GM21447 (cell line): ENCODE results near the gene XPO1.
"Not testable (repeated sequence)": the region's sequence is repeated elsewhere in the genome, so short reads cannot be mapped to it uniquely, and the experiment has no call there.

ENCODE experiments used
- ATAC-seq: cut with Tn5 transposase; IDR thresholded peaks from one replicate; pipeline ENCODE4 v1.9.1; 2021; ENCODE audit not compliant: unreplicated experiment

The XPO1 gene

DNA sequence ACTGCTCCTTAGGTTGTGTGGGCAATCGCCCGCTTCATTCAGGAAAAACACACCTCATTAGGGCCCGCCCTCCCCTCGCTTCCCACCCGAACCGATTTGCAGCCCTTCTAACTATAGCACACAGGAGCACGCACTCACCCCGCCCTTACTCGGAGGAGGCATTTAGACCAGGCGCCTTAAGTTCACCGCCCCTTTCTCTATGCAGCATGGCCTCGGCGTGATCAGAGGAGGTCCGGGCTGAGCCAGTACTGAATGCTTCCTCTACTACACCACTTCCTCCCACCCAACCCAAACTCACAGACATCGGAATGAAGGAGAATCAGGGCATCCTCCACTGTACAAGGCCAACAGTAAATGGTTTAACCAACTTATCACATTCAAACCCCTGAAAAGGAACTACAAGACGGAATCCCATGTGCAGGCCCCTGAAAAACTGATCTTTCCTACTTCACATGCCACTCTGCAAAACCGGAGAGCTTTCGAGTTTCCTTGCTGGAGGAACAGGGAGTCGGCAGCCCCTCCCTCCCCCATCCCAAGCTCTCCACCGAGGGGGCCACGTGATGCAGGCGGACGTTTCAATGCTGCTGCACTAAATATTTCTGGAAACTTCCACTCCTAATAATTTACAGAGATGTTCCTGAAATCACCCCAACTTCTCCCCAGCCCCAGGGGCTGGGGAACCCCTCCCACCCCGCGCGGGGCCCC, 1.4 kb downstream of the XPO1 start:
- peak; percentile 67 for ATAC-seq

DNA sequence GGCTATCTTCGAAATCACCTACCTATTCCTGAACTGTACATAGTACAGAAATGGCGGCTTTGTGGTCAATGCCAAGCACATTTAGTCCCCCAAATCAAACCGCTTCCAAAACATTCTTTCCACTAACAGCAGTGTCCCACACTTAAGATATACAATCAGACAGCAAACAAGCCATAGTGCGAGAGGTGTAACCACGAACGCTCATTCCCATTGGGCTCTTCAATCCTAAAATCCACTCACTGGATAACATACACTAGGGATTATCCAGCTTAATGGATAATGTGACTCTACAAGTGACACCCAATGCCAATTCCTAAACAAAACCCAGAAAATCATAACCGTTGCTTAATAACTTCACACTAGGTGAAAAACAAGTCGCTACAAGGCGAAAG, 2.0 kb downstream of the XPO1 start:
- ATAC-seq: no peak

DNA sequence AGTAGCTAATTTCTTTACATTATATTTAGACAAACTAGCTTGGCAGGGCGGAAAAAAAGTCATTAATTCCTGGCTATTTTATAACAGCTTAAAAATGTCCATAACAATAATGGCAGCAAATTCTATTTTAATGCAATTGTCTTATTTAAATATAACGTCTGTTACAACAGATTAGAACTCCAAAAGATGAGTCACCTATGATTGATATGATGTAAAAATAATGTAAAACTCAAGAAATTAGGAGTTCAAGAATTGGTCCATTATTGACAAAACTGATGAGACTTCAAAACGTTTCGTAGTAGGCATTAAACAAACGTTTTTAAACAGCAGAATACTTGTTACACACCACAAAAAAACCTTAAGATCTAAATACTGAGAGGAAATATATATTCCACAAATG, 2.7 kb downstream of the XPO1 start:
- no peak for ATAC-seq

DNA sequence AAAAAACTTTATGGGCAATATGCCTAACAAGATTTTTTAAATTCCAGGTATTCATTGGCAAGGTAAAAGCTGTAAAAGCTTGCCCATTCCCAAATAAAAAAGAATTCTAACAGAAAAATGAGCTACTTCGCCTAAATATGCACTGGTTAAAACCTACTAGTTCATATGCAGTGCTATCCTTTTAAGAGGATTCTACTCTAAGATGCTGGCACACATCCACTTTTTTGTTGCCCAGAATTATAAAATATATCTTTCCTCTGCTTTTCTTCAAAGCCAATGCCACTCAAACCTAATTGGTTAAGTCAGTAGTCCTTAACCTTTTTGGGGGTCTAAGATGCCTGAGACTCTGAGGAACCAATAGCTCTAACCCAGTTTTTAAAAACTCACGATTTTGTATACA, 3.2 kb downstream of the XPO1 start:
- no peak for ATAC-seq

DNA sequence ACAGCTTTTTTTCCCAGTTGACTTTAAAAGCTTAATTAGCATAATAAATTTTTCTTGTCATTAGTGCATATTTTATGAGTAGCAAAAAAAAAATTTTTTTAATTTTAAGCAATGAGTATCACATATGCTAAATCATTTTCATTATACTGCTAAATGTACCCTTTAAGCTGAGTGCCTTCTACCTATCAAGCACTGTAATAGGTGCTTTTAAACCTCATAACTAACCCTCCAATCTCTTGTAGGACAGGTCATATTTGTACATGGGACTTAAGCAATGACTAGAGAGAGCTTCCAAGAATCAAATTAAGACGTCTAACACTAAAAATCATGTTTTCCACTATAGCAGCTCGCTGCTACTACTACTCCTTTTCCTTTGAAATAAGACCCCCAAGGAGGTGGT, 7.4 kb downstream of the XPO1 start:
- ATAC-seq: no peak

DNA sequence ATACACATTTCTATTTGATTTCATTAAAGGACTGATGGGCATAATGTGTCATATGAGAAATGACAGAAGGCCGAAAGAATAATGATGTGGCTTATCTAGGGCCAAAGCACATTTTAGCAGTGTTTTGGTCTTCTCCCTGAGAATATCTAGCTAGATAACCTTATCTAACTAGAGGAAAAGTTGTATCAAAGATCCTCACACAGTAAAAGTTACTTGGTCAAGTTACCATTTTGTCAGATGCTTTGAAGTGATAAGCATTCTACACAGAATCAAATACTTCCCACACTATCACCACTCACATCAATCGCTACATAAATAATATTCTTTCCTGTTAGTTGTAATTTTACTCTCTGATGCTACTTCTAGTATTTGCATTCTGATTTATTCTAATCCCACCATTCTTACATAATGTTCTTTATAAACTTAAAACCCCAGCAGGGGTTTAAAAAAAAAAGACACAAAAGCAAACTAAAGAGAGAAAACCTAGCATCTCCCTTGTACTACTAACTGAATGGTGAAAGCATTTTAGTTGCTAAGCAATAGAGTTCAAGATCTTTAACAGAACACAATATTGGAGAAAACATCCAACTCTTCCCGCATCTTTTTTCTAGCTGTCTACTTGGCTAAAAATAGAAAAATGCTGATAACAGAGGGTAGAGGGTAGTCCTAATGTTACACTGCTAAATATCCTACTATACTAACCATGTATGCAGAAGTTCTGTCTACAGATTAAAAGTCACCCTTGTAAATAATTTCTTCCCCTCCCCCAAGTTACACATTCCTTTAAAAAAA, 8.0 kb downstream of the XPO1 start:
- no peak for ATAC-seq

DNA sequence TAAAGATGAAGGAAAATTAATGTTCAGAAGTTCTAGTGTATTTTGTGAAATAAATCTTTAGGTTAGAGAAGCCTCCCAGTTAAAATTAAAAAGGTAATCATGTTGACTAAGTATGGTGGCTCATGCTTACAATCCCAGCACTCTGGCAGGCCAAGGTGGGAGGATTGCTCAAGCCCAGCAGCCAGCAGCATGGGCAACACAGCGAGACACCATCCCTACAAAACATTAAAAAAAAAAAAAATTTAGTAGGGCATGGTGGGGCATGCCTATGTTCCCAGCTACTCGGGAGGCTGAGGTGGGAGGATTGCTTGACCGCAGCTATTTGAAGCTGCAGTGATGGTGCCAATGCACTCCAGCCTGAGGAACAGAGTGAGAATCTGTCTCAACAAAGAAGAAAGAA, 17.9 kb downstream of the XPO1 start:
- ATAC-seq: no peak

DNA sequence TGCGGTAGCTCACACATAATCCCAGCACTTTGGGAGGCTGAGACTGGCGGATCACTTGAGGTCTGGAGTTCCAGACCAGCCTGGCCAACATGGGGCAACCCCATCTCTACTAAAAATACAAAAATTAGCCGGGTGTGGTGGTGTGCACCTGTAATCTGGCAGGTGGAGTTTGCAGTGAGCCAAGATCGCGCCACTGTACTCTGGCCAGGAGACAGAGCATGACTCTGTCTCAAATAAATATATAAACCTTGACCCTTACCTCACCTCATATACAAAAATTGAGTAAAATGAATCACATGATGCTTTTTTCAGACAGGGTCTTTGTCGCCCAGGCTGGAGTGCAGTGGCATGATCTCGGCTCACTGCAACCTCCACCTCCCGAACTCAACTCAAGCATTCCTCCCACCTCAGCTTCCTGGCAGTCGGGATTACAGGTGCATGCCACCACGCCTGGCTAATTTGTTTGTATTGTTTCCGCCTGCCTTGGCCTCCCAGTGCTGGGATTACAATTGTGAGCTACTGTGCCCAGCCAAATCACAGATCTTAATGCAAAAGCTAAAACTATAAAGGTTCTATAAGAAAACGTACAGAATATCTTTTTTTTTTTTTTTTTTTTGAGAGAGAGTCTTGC, 25.3 kb downstream of the XPO1 start:
- no peak for ATAC-seq

DNA sequence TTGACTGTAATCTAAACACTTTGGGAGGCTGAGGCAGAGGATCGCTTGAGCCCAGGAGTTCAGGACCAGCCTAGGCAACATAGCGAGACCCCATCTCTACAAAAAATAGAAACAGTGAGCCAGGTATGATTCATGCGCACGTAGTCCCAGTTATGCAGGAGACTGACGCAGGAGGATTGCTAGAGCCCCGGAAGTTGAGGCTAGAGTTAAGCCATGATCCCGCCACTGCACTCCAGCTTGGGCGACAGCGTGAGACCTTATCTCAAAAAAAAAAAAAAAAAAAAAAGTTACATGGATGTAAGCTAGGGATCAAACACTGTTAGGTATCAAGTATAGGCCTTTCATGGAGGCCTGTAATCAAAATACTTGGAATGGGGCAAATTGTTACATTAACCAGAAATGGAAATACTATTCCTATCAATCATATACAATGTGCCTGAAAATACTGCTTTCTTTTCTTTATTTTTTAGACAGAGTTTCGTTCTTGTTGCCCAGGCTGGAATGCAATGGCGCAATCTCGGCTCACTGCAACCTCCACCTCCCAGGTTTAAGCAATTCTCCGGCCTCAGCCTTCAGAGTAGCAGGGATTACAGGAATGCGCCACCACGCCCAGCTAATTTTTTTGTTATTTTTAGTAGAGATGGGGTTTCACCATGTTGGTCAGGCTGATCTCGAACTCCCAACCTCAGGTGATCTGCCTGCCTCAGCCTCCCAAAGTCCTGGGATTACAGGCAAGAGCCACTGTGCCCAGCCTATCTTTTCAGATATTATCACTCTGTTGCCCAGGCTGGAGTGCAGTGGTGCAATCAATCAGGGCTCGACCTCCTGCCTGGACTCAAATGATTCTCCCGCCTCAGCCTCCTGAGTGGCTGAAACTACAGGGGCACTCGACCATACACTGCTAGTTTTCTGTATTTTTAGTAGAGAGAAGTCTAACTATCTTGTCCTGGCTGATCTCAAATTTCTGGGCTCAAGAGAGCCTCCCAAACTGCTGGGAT, 27.2 kb downstream of the XPO1 start:
- ATAC-seq: no peak

DNA sequence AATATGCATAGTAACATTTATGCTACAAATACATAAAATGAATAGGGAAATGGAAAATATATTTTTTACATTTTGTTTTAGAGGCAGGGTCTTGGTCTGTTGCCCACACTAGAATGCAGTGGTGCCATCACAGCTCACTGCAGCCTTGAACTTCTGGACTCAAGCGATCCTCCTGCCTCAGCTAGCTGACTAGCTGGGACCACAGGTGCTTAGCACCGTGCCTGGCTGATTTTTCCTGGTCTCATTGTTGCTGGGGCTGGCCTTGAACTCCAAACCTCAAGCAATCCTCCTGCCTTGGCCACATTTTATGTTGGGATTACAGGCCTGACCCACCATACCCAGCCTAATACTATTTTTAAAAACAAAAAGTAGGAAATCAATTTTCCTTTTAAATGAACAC, 33.2 kb downstream of the XPO1 start:
- no peak for ATAC-seq

DNA sequence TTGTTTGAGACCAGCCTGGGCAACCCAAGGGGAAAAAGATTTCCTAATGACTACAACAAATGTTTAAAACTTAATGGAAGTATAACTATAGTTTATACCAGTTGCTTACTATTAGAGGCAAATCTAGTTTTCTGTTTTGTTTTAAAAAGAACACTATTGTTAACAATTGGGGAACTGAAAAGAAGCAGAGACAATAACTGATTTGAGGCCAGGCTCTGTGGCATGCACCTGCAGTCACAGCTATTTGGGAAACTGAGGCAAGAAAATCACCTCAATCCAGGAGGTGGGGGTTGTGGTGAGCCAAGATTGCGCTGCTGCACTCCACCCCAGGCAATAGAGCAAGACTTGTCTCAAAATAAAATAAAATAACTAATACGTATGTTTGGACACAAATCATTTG, 39.1 kb downstream of the XPO1 start:
- ATAC-seq: no peak

DNA sequence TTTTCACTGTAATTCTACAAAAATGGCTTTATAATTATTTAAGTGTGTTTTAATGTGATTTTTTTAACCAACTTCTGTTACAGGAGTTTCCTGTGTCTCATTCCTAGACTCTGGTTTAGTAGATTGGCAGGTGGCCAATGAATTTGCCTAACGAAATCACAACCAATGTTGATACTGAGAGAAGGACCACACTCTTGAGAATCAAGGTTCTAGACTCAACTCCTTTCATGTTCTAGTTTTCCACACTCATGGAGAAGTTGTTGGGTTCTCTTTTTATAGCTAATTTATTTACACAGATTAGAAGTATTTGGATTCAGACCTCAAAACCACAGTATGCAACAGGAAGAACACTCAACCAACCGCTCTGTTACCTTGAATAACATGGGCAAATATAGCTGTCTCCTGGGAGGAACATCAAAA, 44.6 kb downstream of the XPO1 start:
- no peak for ATAC-seq

DNA sequence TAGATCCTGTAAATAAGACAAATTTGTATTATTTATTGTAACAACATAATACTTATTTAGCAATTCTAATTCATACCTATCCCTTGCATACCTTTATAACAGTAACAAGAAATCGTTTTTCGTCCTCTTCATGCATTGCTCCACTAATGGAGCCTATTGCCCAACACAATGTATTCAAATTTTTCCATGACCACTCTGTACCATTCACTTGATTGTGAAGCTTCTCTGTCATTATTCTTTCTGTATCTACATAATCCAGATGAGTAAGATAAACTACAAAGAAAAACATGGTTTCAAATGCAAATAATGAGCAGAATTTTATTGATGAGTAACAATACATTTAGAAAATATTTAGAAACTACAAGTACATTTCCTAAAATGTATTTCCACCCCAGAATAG, 45.7 kb downstream of the XPO1 start:
- no peak for ATAC-seq

DNA sequence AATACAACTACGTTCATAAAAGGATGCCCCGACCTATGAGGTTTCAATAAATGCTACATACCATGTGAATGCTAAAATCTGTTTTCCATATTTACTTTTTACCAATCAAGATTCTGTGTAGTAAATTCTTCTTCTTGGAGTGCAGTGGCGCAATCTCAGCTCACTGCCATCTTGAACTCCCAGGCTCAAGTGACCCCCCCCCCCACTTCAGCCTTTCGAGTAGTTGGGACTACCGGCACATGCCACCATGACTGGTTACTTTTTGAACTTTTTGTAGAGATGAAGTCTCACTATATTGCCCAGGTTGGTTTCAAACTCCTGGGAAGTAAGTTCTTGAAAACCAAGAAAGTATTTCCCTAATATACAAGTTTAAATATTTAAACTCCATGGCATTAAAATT, 52.9 kb downstream of the XPO1 start:
- no peak for ATAC-seq

DNA sequence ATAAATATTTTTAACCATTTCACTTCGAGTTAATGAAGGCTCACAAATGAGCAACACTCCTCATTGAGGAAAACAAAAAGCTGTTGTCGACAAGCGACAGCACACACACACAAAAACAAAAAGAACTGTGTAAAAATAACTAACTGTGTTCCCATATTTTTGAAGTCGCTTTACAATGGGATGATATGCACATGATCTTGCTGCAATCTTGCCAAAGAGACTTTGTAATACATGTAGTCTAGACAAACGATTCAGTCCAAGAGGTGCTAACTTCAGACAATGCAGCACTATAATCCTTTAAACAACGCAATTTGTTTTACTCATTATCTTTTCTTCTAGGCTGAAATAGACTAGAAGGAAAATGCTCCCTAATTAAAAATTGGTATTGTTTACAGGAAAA, 60.1 kb downstream of the XPO1 start:
- ATAC-seq: no peak

DNA sequence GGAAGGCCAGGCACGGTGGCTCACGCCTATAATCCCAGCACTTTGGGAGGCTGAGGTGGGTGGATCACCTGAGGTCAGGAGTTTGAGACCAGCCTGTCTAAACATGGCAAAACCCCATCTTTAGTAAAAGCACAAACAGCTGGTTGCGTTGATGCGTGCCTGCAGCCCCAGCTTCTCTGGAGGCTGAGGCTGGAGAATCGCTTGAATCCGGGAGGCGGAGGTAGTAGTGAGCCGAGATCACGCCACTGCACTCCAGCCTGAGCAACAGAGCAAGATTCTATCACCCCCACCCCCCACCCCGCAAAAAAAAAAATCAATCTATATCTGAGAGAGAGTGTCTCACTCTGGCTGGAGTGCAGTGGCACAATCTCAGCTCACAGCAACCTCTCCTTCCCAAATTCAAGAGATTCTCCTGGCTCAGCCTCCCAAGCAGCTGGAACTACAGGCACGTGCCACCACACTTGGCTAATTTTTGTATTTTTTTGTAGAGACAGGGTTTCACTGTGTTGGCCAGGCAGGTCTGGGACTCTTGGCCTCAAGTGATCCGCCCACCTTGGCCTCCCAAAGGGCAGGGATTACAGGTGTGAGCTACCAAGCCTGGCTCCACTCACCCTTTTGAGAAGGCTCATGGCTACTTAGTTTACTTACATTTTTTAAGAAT, 61.1 kb downstream of the XPO1 start:
- ATAC-seq: not testable (repeated sequence)

DNA sequence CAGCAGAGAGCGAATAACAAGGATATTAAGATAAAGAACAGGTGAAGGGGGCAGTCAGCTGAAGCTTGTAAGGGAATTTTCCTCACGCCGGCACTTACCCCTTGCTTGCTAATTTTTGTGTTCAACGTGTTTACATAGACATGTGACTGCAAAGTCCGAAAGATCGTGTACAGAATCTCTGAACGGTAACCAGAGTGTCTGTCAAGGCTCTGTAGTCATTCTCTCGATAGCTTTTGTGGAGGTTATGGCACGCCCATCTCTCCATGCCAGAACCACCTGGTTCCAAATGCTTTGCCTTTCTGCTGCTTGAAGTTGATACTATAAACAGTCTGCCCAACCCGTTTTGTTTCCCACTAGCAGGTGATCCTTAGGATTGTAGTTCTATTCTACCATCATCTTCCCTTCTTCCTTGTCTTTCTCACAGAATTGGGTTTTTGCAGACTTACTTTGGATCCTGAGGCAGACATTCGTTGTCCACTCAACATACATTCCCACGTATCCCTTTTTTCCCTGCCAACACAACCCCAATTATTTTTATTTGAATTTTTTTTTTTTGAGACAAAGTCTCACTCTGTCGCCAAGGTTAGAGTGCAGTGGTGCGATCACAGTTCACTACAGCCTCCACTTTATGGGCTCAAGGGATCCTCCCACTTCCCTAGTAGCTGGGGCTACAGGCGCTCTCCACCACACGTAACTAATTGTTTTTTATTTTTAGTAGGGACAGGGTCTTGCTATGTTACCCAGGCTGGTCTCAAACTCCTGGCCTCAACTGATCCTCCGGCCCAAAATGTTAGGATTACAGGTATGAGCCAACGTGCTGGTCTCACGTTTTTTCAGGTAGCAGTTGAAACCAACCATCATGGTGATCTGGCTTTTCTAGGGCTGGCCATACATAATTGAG, 66.0 kb downstream of the XPO1 start:
- ATAC-seq: no peak

DNA sequence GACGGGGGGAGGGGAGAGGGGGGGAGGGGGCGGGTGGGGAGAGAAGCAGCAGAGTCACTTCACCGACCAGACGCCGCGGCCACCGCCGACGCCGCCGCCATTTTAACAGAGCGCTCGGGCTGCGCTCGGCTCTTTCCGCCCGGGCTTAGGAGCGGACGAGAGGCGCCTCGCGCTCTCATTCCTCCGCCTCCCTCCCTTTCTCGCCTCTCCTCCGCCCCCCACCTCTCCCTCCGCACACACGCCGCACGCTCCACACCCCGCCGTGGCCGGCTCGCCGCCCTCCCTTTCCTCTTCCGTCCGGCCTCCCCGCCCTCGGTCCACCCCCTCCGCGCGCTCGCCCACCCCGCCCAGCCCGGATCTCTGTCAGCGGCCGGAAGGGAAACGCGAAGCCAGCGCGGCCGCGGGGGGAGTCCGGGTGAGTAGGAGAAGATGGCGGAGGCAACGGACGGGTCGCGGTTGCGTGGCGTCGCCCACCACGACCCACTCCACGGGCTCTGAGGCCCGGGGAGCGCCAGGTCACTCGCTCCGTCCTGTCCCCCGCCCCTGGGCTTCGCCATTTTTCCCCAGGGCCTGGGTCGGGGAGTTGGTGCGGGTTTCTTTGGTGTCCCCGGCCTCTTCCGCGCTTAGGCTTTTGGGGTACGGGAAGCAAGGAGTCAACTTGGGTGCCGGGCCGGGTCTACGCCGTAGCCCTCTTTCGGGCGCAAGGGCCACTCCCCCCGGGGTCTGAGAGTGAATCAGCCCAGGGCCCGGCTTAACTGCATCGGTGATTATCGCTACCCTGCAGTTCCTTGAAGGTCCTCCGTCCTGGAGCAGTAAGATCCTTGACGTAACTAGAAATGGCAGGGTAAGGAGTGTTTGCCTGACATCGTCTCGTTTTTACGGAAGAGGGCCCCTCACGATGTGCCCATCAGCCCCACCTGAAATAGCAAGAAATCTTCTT, 66.9 kb downstream of the XPO1 start, which contains the start of gene USP34:
TSS of gene USP34 (minus strand) at position 123 of the 940 bp plus-strand sequence. CDS start 395 bp downstream, outside the sequence.
- peak; percentile 72 for ATAC-seq
